Activated B cell treated with CpG ODN at 0.5 μM for 24 hours (primary cell): ENCODE results near the gene RERE. TPM values are rescaled to one million over a fixed set of nuclear protein-coding genes. Genes with fewer than 3 reads are reported as not detected.
A peak's percentile ranks its signal among the peaks of the same experiment; 100 is the strongest.

Experiments
- ATAC-seq: fragments of 200-7000 bp; cut with Tn5 transposase; one replicate; pipeline ENCODE4 v1.10.0; 2021; ENCODE audit warnings: low read depth, mild to moderate bottlenecking, moderate library complexity
- CTCF ChIA-PET: fragments of 350-600 bp; sonication (Branson Sonifier 250); formaldehyde crosslinking; loops from one replicate; lab custom pipeline; 2021; ENCODE audit warnings: antibody characterized with exemption; lab: Charles Lee
- POLR2A ChIA-PET: fragments of 350-600 bp; sonication (Branson Sonifier 250); formaldehyde crosslinking; loops from one replicate; lab custom pipeline; 2021; ENCODE audit warnings: antibody characterized with exemption; lab: Charles Lee
- DNase-seq: peaks from one replicate; pipeline ENCODE4 v3.0.0; 2022
- H3K27ac Mint-ChIP-seq: one replicate; pipeline ENCODE4 v1.8.0; 2020; ENCODE audit warnings: mixed read lengths
- H3K27me3 Mint-ChIP-seq: one replicate; pipeline ENCODE4 v1.8.0; 2021; ENCODE audit warnings: mixed read lengths
- H3K36me3 Mint-ChIP-seq: one replicate; pipeline ENCODE4 v1.8.0; 2021; ENCODE audit warnings: low read depth, mixed read lengths
- H3K4me1 Mint-ChIP-seq: one replicate; pipeline ENCODE4 v1.8.0; 2021; ENCODE audit warnings: mixed read lengths
- H3K4me3 Mint-ChIP-seq: one replicate; pipeline ENCODE4 v1.8.0; 2020; ENCODE audit warnings: mild to moderate bottlenecking, mixed read lengths
- H3K9me3 Mint-ChIP-seq: one replicate; pipeline ENCODE4 v1.8.0; 2020; ENCODE audit warnings: mixed read lengths
- CTCF ChIP-seq: fragments of 200-600 bp; IDR thresholded peaks from one replicate; pipeline ENCODE4 v1.8.0; 2022; ENCODE audit warnings: antibody characterized with exemption, mild to moderate bottlenecking
- intact Hi-C: fragments of 100-400 bp; cut with micrococcal nuclease; formaldehyde crosslinking; loops from one replicate; pipeline ENCODE4 v1.15.1; 2024
- total RNA-seq: library from RNA; stranded (reverse); gene quantifications from 2 replicates; pipeline ENCODE4 v1.2.3, GENCODE V29; 2022

RERE gene
- total RNA-seq, 1 donor from 2014 or later, result 98.8 TPM

- intact Hi-C loops, result no loop called here
- peaks cover 2% of the 10 kb centered on the region for H3K4me1 Mint-ChIP-seq
- H3K4me3 Mint-ChIP-seq, result no peak overlapping the region
- H3K27ac Mint-ChIP-seq, result no peak overlapping the region
- peaks cover under 1% of the 10 kb centered on the region for H3K36me3 Mint-ChIP-seq
- H3K9me3 Mint-ChIP-seq, result no peaks in the 10 kb centered on the region
- ATAC-seq (no peak), DNase-seq (no peak)
- CTCF ChIA-PET, result interaction anchor here (3.9 to 5.8 kb wide), 2 partner anchors 124 to 837 kb away, joined by 33 to 61 read pairs; no protein-coding TSS in a partner anchor
- POLR2A ChIA-PET, result no interaction called here
- no peaks in the 10 kb centered on the region for H3K27me3 Mint-ChIP-seq
- TF ChIP-seq CTCF, result no peak
Measured at GRCh38 chr1:8851060-8851459, 33.6 kb upstream of the RERE start.

- Mint-ChIP-seq H3K9me3 (no peaks in the 10 kb centered on the region), H3K36me3 (no peaks in the 10 kb centered on the region), H3K27me3 (peaks cover 4% of the 10 kb centered on the region), H3K4me3 (no peak overlapping the region), H3K4me1 (peaks cover 2% of the 10 kb centered on the region), H3K27ac (no peak overlapping the region)
- ChIA-PET POLR2A (interaction anchor here (0.7 to 2.5 kb wide), 6 partner anchors 14 to 887 kb away, joined by 3 to 12 read pairs (median 6); partner anchors contain the start of genes ENO1 and RERE), CTCF (interaction anchor here (0.6 to 5.8 kb wide), 58 partner anchors 9 to 873 kb away, joined by 3 to 72 read pairs (median 4); no protein-coding TSS in a partner anchor)
- intact Hi-C loops, result loop anchor here (1.0 to 10.0 kb wide), 6 partner anchors 32 to 867 kb away; partner anchors contain the start of gene RERE
- DNase-seq, result peak; percentile 76
- TF ChIP-seq CTCF, result no peak
- peak; percentile 92 for ATAC-seq
Measured at GRCh38 chr1:8848663-8849386, 31.4 kb upstream of the RERE start.

GRCh38 chr1:8847990-8848389 is 30.6 kb upstream of the RERE start:
- Mint-ChIP-seq H3K27me3 (peaks cover 4% of the 10 kb centered on the region), H3K4me3 (no peak overlapping the region), H3K36me3 (no peaks in the 10 kb centered on the region), H3K9me3 (no peaks in the 10 kb centered on the region), H3K4me1 (peaks cover 2% of the 10 kb centered on the region), H3K27ac (no peak overlapping the region)
- ChIA-PET CTCF (interaction anchor here (0.7 to 5.8 kb wide), 28 partner anchors 9 to 872 kb away, joined by 3 to 72 read pairs (median 4); no protein-coding TSS in a partner anchor), POLR2A (interaction anchor here (0.6 to 2.5 kb wide), 4 partner anchors 13 to 287 kb away, joined by 3 to 12 read pairs (median 6); partner anchors contain the start of genes ENO1 and RERE)
- intact Hi-C loops, result loop anchor here (2.0 to 10.0 kb wide), 4 partner anchors 31 to 833 kb away; partner anchors contain the start of gene RERE
- no peak for TF ChIP-seq CTCF
- ATAC-seq (no peak), DNase-seq (no peak)

GRCh38 chr1:8846263-8846662 is 28.8 kb upstream of the RERE start:
- Mint-ChIP-seq H3K36me3 (no peaks in the 10 kb centered on the region), H3K27me3 (peaks cover 8% of the 10 kb centered on the region), H3K4me1 (peaks cover 2% of the 10 kb centered on the region), H3K4me3 (no peak overlapping the region), H3K9me3 (no peaks in the 10 kb centered on the region), H3K27ac (no peak overlapping the region)
- TF ChIP-seq CTCF, result no peak
- ChIA-PET POLR2A (no interaction called here), CTCF (interaction anchor here (1.0 to 4.5 kb wide), 3 partner anchors 13 to 816 kb away, joined by 3 to 72 read pairs (median 46); no protein-coding TSS in a partner anchor)
- DNase-seq (no peak), ATAC-seq (no peak)
- intact Hi-C loops, result loop anchor here (5.0 to 10.0 kb wide), 2 partner anchors 119 to 441 kb away; no protein-coding TSS in a partner anchor
